SW480 (cell line): ENCODE results near the gene AMFR.
"Not testable (repeated sequence)": the region's sequence is repeated elsewhere in the genome, so short reads cannot be mapped to it uniquely, and the experiment has no call there.

ENCODE experiments used
- DNase-seq: peaks from one replicate; pipeline ENCODE4 v3.0.0-alpha.2; 2016; ENCODE audit warnings: low spot score

Gene AMFR

DNA sequence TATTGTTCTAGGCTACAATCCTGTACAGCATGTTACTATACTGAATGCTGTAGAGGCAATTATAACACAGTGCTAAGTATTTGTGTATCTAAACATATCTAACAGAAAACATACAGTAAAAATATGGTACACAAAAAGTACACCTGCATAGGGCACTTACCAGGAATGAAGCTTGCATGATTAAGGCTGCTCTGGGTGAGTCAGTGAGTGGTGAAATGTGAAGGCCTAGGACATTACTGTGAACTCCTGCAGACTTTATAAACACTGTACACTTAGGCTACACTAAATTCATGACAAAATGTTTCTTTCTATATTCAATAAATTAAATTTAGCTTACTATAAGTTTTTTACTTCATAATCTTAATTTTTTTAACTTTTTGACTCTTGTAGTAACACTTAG is 37.1 kb downstream of the AMFR start:
- no peak for DNase-seq

DNA sequence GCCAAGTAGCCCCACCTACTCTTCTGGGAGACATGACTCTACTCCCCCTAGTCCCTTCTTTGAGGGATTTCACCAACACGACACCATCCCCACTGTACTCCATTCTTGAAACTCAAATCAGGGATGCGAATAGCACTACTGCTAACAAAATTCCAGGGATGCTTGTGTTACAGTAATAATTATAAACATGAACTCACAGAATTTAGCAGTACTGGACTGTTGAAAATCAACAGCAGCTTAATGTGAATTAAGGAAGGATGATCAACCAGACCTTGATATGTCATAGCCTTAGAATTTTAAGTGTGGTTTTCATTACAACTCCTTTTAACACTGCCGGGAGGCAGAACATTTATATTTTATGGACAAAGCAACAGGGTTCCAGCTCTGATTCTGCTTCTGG is 37.9 kb downstream of the AMFR start:
- no peak for DNase-seq

DNA sequence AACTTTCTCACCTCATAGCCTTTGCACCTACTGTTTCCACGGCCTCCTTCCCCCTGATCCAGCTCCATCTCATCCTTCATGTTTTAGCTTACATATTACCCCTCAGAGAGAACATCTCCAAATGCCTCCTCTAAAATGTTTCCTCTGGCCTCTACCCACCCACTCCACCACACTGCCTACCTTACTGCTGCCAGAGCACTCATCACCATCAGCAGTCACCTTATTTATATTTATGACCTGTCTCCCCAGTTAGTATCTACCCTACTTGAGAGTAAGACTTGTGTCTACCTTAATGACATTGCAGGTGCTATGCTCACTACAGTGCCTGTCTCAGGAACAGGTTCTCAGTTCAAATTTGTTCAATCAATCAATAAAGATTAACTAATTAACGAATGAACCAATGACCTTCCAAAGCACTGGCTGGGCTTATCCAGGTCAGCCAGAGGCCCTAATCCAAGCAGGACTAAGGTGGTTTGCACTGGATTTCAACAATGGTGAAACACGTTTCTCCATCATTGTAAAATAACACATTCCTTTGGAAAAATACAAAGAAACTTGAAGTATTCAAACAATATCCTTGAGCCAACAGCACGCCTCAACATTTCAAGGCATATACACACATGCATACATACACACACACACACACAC is 41.1 kb downstream of the AMFR start:
- DNase-seq: no peak

DNA sequence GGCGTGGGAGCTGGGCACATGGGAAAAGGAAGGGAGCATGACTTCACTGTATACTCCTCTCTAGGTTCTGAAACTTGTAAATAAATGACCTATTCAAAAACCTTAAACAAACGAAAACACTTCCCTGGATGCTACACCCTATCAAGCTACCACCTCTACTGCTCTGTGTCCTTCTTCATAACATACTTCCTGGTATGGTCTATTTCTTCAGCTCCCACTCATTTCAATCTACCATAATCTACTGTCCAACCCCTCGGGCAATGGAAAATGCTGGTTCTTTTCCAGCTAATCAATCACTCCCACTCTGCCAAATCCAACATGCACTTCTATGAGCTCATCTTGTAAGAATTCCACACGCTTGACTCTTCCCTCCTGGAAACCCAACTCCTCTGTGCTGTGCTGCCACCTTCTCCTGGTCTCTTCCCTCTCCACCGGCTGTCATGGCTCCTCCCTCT is 42.4 kb downstream of the AMFR start:
- no peak for DNase-seq

DNA sequence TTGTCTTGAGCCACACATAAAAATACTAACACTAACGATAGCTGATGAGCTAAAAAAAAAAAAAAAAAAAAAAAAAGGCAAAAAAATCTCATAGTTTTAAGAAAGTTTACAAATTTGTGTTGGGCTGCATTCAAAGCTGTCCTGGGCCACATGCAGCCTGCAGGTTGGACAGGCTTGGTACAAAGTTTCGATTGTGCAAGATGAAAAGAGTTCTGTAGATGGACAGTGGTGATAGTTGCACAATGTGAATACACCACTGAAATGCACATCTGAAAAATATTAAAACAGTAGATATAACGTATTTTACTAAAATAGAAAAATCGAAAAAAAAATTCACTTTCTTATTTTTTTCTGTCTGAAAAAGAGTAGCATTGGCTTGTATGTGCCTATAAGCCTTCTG is 42.9 kb downstream of the AMFR start:
- no peak for DNase-seq

DNA sequence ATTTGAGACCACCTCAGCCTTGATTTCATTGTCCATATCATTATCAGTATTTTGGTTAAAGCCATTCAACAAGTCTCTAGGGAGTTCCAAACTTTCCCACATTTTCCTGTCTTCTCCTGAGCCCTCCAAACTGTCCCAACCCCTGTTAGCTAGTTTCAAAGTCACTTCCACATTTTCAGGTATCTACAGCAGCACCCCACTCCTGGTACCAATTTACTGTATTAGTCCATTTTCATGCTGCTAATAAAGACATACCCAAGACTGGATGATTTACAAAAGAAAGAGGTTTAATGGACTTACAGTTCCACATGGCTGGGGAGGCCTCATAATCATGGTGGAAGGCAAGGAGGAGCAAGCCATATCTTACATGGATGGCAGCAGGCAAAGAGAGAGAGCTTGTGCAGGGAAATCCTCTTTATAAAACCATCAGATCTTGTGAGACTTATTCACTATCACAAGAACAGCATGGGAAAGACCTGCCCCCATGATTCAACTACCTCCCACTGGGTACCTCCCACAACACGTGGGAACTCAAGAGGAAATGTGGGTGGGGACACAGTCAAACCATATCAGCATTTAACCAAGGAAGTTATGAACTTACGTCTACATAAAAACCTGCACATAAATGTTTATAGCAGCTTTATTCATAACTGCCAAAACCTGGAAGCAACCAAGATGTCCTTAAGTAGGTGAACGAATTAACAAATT is 44.4 kb downstream of the AMFR start:
- not testable (repeated sequence) for DNase-seq

DNA sequence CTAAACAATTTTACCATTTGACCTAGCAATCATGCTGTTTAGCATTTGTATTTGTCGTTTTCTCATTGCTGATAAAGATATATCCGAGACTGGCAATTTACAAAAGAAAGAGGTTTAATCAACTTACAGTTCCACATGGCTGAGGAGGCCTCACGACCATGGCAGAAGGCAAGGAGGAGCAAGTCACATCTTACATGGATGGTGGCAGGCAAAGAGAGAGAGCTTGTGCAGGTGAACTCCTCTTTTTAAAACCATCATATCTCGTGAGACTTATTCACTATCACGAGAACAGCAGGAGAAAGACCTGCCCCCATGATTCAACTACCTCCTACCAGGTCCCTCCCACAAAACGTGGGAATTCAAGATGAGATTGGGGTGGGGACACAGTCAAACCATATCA is 46.3 kb downstream of the AMFR start:
- DNase-seq: not testable (repeated sequence)

DNA sequence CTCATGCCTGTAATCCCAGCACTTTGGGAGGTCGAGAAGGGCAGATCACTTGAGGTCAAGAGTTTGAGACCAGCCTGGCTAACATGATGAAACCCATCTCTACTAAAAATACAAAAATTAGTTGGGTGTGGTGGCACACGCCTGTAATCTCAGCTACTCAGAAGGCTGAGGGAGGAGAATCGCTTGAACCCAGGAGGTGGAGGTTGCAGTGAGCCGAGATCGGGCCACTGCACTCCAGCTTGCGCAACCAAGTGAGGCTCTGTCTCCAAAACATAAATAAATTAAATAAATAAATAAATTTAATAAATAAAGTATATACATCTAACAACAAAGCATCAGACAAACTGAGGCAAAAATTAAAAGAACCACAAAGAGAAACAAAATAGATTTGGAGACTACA is 49.6 kb downstream of the AMFR start:
- not testable (repeated sequence) for DNase-seq

DNA sequence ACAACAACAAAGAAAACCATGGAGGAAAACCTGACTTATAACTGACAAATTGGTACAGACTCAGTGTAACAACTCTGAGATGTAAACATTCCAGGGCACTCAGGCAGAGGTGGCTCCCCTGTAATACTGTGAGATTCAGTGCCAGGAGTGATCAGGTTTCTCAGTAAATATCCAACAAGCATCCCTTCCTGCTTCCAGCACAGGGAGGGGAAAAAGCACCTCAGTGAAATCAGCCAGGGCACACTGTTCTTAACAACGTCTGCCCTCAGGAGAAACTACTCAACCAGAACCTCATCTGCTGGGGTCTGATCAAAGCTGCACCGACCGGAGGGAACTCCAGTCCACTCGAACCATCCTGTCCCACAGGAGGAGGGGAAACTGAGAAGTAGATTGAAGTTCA is 52.3 kb downstream of the AMFR start:
- DNase-seq: no peak

DNA sequence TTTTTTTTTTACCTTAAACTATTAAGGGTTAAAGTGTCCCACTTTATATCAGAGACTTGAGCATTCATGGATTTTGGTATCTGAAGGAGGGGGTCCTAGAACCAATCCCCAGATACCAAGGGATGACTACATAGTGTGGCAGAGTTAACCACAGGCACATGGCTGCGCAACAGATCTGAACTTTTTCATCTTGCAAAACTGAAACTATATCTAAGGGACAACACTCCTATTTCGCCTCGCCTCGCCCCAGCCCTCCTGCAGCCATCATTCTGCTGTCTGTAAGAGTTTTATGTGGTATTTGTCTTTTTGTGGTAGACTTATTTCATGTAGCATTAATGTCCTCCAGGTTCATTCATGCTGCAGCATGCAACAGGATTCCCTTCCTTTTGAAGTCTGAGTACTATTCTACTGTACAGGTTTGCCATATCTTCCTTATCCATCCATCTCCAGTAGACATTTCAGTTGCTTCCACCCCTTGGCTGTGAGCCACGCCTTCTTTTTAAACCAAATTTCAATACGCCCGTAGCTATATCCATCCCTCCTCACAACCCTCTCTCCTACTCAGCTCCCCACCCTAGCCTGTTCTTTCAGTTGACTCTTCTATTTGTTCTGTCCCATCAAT is 53.2 kb downstream of the AMFR start:
- DNase-seq: no peak

DNA sequence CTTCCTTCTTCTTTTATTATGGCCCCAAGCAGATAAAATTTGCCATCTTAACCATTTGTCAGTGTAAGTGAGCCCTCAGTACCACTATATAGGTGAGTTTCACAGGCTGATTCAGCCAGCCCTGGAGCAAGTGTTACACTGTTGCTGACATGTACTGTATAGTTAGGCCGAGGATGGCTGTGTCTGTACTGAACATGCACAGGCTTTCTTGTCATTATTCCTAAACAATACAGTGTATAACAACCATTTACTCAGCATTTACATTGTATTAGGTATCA is 53.7 kb downstream of the AMFR start:
- DNase-seq: no peak

DNA sequence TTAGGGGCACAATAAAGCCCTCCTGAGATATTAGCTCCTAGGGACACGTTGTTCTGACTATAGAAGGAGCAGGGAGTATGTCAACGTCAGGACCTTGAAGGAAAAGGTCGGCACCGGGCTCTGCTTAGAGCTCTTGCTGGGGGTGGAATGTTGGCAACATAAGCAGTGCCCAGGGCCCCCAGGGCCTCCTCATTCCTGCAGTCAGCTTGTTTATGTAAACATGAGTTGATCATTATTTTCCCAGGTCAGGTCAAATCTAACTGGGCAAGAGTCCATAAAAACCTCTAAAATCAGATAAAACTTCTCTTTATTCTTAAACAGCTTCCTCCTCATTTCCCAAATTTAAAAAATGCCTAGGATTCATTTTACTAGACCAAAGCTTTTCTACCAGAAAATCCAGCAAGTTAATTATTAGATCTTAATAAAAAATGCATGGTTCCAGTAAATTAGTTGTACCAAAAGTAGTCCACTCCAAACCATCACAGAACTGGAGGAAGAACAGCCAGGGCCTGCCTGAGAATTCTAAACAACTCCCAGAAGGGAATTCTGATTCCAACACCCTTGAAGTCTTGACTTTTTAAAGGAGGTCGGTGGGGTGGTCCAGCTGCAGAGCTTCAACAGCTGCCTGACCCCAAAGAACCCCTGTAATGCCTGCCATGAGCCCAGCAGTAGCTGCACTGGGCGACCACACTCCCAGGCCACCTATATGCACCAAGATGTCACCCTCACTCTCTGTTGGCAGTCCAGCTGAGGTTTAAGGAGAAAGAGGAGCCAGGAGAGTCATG is 54.3 kb downstream of the AMFR start:
- no peak for DNase-seq

DNA sequence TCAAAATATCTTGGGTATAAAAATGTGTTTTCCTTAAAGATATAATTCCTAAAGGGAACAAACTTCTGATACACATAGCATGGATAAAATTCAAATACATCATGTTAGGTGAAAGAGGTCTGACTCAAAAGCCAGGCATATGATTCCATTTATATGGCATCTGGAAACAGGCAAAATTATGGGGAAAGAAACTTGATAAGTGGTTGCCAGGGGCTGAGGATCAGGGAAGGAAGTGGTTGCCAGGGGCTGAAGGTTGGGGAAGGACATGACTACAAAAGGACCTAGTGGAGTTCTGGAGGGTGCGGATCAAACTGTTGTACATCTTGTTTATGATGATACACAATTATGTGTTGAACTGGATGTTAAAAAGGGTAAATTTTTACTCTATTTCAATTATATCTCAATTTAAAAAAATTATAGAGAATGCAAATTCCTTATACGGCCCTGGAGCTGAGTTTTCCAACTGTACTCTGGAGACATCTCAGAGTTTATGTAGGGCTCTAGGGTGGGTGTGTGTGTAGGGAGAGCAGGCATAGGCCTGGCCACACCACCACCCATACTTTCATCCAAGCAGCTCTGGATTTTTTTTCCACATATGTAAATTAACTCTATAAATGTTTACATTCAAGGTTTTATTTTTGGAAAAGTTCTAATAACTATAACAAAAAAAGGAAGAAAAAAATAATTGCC is 55.0 kb downstream of the AMFR start:
- no peak for DNase-seq

DNA sequence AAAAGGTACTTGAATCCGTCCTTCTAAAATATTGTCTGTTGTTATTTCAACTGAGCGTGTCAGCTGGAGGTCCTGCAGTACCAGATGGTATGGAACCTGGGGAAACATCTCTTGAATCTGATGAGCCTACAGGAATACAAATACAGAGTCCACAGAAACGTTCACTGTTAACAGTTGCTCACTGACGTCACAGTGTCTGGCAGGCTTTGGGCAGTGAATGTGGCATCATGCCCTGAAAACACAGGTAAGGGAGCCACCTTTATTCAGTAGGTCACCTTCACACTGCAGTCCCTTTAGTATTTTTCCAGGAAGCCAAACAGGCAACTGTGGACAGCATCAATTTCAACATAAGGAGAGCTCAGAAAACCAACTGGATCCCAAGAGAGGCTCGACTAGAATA is 56.1 kb downstream of the AMFR start:
- no peak for DNase-seq

DNA sequence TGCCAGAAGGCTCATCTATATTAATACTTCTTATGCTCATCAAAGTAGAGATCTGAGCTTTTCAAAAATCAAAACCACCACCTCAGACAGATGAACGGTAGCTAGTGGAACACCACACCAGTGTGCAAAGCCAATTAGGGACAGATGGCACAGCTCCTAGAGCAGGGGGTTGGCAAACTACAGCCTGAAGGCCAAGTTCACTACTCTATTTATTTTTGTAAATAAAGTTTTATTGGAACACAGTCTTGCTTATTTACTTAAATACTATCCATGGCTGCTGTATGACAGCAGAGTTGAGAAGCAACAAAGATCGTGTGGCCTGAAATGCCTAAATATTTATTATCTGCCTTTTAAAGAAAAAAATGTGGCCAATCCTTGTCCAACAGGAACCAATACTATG is 56.8 kb downstream of the AMFR start:
- no peak for DNase-seq

DNA sequence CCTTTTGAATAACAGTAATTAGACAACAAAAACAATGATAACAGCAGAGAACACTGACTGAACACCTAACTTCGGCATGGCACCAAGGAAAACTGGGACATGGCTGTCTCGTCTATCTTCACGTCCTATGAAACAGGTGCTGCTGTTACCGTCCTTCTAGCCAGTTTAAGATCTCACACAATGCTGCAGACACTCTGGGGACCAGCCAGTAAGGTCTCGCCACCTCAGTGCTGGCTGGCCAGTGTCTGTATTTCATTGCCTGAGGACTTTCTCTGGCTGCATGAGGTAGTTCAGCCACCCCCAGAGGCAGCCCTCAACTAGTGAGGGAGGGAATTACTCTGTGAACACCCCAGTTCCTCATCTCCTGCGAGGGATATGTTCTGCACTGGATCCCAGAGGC is 57.6 kb downstream of the AMFR start:
- no peak for DNase-seq

DNA sequence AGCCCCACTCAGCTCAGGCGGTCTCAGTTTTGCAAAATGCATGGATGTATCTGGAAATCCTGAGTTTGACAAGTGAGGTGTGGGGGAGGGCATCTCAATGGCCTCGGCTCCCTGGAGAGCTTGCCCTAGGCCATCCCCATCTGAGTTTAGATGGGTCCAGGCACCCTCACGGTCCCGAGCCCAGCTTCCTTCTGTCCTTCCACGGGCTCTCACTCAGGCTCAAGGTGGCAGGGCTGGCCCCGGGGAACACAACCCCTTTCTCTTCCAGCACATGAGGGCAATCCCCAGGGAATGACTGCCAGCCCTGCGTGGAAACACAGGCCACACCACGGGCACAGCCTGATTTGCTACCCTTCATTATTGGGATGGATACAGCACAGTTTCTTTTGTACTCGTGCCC is 58.4 kb downstream of the AMFR start:
- no peak for DNase-seq

DNA sequence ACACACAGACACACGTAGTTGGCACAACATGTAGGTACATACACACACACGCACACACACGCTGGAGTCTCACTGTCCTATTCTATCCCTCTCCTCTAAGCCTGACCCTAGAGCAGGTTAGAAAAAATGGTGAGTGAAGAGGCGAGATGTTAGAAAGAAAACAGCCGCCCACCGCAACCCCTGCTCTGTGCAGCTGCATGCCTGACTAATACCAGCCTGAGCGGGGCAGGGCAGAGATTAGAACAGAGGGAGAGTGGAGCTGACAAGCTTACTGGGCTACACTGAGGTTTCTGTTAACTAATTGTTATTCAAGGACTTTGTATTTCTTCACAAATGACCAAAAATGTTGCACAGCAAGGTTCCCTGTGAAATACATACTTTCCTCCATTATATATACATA is 59.8 kb downstream of the AMFR start:
- no peak for DNase-seq

DNA sequence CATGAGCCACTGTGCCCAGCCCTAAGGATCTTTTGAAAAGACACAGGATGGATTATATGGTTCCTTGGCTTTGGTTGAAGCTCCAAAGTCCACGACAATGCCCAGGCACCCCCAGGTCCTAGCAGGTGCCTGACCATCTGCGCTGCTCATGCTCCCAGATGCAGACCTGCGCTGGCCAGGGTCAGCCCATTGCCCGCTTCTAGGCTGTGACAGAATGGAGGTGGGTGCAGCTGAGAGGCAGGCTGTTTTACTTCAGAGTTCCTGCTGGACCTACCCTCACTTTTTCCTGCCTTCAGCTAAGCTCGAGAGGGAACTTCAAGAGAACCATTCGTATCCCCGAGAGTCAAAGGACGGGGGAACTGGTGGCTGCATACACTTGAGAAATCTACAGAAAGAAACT is 60.5 kb downstream of the AMFR start:
- DNase-seq: no peak

DNA sequence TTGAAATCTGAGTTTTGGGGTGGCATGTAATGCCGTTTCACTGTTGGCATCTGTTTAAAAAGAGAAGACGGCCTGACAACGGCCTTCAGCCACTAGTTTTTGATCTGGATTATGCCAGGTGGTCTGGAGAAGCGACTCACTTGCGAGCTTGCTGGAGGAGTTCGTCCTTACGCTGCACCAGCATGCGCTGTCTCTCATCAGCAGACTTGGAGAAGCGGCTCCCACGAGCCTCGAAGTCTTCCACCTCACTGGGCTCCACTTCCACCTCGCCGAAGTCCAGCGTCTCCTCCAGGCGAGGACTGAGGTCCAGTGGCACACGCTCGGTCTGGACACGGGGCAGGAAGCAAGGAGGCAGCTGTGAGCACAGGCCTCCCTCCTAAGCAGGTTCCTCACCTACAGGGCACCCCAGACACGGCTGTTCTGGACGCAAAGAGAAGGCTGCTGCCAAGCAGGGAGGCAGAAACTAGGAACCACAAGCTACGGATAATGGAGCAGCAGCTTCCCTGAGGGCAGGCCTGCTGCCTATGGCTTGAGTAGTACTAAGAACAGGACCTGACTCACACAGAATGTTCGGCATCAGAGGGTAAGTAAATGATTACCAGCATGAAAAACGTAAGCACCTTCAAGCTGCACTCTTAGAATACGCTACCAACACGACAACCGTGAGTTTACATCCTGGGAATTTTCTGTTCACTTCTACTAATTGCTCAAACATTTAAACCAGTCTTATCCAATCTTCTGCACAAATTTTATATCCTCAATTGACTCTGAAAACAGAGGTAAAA is 61.4 kb downstream of the AMFR start:
- DNase-seq: no peak

DNA sequence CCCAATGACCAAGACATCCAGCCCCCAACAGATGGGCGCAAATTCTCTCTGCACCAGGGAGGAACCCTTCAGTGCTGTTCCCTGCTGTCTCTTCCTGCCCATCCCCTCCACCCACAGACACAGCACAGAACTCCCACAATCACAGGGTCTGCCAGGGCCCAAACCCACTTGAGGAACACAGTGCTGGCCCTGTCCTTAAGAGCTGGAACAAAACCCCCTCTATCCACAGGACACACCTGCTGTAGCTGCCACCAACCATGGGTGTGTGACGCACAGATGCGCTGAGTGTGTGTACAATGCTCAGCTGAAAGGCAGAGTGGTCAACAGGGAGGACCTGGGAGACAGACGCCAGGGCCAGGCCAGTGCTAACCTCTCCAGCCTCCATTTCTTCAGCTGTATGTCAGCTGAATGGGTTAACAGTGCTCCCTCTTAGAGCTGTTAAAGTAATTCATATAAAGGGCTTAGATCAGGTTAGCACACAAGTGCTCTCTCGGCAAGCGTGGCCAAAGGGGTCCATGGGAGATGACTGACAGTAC is 62.1 kb downstream of the AMFR start:
- DNase-seq: no peak
